Adrenal gland (tissue), 12 donors: ENCODE results near the gene SPRR3. TPM values are rescaled to one million over a fixed set of nuclear protein-coding genes. Genes with fewer than 3 reads are reported as not detected.

Experiments
- DNase-seq, 7 donors: peaks; one replicate each; pipeline ENCODE4 v3.0.0-alpha.2; 2019 to 2020
- H3K27ac ChIP-seq, 5 donors: fragments of 200-600 bp; sonication (generic) in 4 of 5; 1 replicate in 3 of 5; 2 replicates in 2 of 5; pipeline versions ENCODE4 v1.5.1 to v1.8.0; 2016 to 2020; ENCODE audit warnings: mild to moderate bottlenecking in 1 of 5
- H3K27me3 ChIP-seq: fragments of 200-600 bp; 2 replicates; pipeline ENCODE4 v1.8.0; 2021
- H3K36me3 ChIP-seq, 2 donors: fragments of 200-600 bp; replicated peaks in 1 of 2; 1 replicate in 1 of 2; 2 replicates in 1 of 2; pipeline versions ENCODE4 v1.5.1 to v1.8.0; 2018 to 2022
- H3K4me1 ChIP-seq, 2 donors: fragments of 200-600 bp; replicated peaks in 1 of 2; 1 replicate in 1 of 2; 2 replicates in 1 of 2; pipeline versions ENCODE4 v1.5.1 to v1.8.0; 2018 to 2021
- H3K4me3 ChIP-seq, 4 donors: fragments of 200-600 bp; sonication (generic) in 3 of 4; one replicate each; pipeline ENCODE4 v1.5.1; 2016 to 2018
- H3K9me3 ChIP-seq, 3 donors: fragments of 200-600 bp; sonication (generic) in 1 of 3; replicated peaks in 1 of 3; 1 replicate in 2 of 3; 2 replicates in 1 of 3; pipeline versions ENCODE4 v1.5.1 to v1.8.0; 2016 to 2021
- POLR2A ChIP-seq, 2 donors: fragments of 450-650 bp; IDR thresholded peaks; one replicate each; pipeline ENCODE4 v1.6.1; 2017; ENCODE audit warnings: antibody characterized with exemption in 2 of 2, mild to moderate bottlenecking in 2 of 2, moderate library complexity in 1 of 2
- WGBS, 4 donors: extraction: QIAGEN DNeasy Blood & Tissue Kit in 2 of 4; methylation state at CpG; one replicate each; pipeline versions ENCODE4 v1.1.5 to v1.1.7; 2013 to 2017; 5-methylcytosine and 5-hydroxymethylcytosine counted together
- intact Hi-C, 2 donors: fragments of 100-400 bp; cut with DNase I; formaldehyde crosslinking; loops; one replicate each; pipeline versions ENCODE4 v1.14.1 to v1.15.0; 2022 to 2023
- polyA plus RNA-seq, 3 donors: library from polyadenylated mRNA; stranded (reverse); fragments of 200-250 nt in 2 of 3; fragments of 350-450 nt in 1 of 3; fragmentation: Illumina TruSeq in 1 of 3; extraction: RNeasy Lipid Tissue Mini Kit (QIAGEN cat#74804) in 1 of 3; gene quantifications; one replicate each; pipeline ENCODE4 v1.2.3, GENCODE V29; 2013 to 2014
- total RNA-seq, 9 donors: library from RNA; depleted of rRNA in 4 of 9; stranded (reverse); fragments of >200 nt in 4 of 9; fragments of 120-200 nt in 1 of 9; fragmentation: NEBNext Ultra II Directional in 1 of 9; extraction: Animal tissue kit (Norgen Biotek cat#: 25700) in 1 of 9; gene quantifications; one replicate each; pipeline versions ENCODE4 v1.1.0 to v1.2.4, GENCODE V29; 2013 to 2023
- TF ChIP-seq, protein P1 (sequence below), 6 experiments: fragments of 450-650 bp in 4 of 6; fragments of 200-600 bp in 2 of 6; sonication (generic) in 1 of 6; IDR thresholded peaks; 1 replicate in 5 of 6; 2 replicates in 1 of 6; pipeline versions ENCODE4 v1.5.1 to v1.8.0; 2016 to 2021; ENCODE audit warnings: antibody characterized with exemption in 6 of 6, mild to moderate bottlenecking in 2 of 6, moderate library complexity in 1 of 6
- donor health status: healthy with polysubstance abuse.
- donor health status: Bipolar disorder and iron deficiency.
- donor health status: DM: yes; HTN: yes; CAD: no.
- donor health status: DM: no; HTN: no; CAD: no.
- donor health status: DM: no; HTN: no; CAD: no.
- donor health status: DM: yes; HTN: yes; CAD: no.

Gene SPRR3
- total and polyA plus RNA-seq, 12 donors = 0.67 to 6.1 (median 2.5) TPM; not detected in 8

DNA sequence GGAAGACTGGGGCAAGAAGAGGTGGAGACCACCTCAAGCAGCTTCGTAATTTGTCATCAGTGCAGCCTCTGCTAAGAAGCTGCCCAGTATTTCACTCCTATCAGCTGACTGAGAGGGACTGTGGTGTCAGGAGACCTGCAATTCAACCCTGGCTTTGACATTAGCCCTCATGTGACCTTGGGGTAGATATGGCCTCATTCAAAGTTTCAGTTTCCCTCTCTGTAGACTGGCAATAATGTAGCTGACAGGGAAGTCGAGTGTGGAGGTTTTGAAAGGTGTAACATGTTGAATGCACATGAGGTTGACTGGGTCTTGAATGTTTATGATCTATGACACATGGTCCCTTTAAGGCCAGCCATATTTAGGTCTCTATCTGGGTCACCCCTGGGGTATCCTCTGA lies 33.3 kb upstream of the SPRR3 start:
- no peak overlapping the region for H3K4me3 ChIP-seq
- intact Hi-C loops = no loop called here
- no peak overlapping the region for H3K27ac ChIP-seq
- no peak for DNase-seq
- no peaks in the 10 kb centered on the region for H3K4me1 ChIP-seq
- H3K9me3 ChIP-seq = no peaks in the 10 kb centered on the region
- no peaks in the 10 kb centered on the region for H3K27me3 ChIP-seq
- no peaks in the 10 kb centered on the region for H3K36me3 ChIP-seq
- WGBS, 4 donors = 55 to 69% (median 61%) methylated on average over 2 of the region's 2 CpGs
- TF ChIP-seq POLR2A (IDR thresholded peaks at IDR 0.05) = no peak
- TF ChIP-seq, protein P1, sequence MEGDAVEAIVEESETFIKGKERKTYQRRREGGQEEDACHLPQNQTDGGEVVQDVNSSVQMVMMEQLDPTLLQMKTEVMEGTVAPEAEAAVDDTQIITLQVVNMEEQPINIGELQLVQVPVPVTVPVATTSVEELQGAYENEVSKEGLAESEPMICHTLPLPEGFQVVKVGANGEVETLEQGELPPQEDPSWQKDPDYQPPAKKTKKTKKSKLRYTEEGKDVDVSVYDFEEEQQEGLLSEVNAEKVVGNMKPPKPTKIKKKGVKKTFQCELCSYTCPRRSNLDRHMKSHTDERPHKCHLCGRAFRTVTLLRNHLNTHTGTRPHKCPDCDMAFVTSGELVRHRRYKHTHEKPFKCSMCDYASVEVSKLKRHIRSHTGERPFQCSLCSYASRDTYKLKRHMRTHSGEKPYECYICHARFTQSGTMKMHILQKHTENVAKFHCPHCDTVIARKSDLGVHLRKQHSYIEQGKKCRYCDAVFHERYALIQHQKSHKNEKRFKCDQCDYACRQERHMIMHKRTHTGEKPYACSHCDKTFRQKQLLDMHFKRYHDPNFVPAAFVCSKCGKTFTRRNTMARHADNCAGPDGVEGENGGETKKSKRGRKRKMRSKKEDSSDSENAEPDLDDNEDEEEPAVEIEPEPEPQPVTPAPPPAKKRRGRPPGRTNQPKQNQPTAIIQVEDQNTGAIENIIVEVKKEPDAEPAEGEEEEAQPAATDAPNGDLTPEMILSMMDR (IDR thresholded peaks at IDR 0.05) = no peak

DNA sequence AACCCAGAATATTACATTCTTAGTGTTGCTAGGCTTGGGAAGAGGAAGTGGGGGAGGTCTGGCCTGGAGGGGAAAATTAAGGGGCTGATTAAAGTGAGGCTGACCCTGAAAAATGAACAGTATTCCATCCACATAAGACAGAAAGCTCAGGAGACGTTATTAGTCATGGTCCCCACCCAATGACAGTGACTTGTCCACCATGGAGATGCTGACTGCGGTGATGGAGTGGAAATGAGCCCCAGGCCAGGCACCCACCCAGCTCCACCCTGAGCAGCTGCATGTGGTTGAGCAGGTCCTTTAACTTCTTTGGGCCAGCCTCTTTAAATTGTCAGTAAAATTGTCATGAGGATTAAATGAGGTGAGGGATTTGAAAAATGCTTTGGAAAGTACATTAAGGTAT lies 32.5 kb upstream of the SPRR3 start:
- H3K4me3 ChIP-seq = no peak overlapping the region
- intact Hi-C loops = no loop called here
- H3K9me3 ChIP-seq = no peaks in the 10 kb centered on the region
- no peak for DNase-seq
- H3K4me1 ChIP-seq = no peaks in the 10 kb centered on the region
- H3K36me3 ChIP-seq = no peaks in the 10 kb centered on the region
- no peak for TF ChIP-seq POLR2A (IDR thresholded peaks at IDR 0.05)
- TF ChIP-seq, protein P1 (IDR thresholded peaks at IDR 0.05) = no peak
- H3K27me3 ChIP-seq = no peaks in the 10 kb centered on the region
- 74 to 97% (median 81%) methylated on average over 2 of the region's 2 CpGs for WGBS, 4 donors
- H3K27ac ChIP-seq = no peak overlapping the region

DNA sequence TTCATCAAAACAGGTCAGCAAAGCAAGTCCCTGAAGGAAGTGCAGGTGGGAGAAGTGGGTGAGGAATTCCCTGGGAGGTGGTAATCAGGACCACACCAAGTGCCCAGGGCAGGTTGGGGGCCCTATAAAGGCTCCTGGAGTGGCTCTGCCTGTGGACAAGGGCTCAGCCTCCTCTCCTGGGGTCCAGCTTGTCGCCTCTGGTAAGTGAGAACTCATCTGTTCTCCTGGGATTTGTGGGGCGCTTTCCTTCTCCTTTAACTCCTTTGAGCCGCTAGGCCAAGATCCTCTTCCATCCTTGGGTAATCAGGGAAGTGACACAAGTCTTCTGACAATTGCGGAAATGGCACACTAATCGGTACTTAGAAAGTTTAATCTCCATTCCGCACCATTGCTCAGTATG lies 31.1 kb upstream of the SPRR3 start, which contains the start of gene SPRR4:
Gene SPRR4 (plus strand): TSS at position 154 of the 400 bp plus-strand sequence. CDS start 1,243 bp downstream, outside the sequence.
- Histone ChIP-seq H3K36me3 (no peaks in the 10 kb centered on the region), H3K27me3 (no peaks in the 10 kb centered on the region), H3K27ac (no peak within 1 kb of the TSS), H3K9me3 (no peaks in the 10 kb centered on the region), H3K4me1 (no peaks in the 10 kb centered on the region), H3K4me3 (no peak within 1 kb of the TSS)
- TF ChIP-seq POLR2A (IDR thresholded peaks at IDR 0.05) = no peak
- TF ChIP-seq, protein P1 (IDR thresholded peaks at IDR 0.05) = no peak
- DNase-seq = no peak
- 78 to 92% (median 86%) methylated on average over 4 to 6 of the region's 6 CpGs for WGBS, 4 donors
- intact Hi-C loops = no loop called here

DNA sequence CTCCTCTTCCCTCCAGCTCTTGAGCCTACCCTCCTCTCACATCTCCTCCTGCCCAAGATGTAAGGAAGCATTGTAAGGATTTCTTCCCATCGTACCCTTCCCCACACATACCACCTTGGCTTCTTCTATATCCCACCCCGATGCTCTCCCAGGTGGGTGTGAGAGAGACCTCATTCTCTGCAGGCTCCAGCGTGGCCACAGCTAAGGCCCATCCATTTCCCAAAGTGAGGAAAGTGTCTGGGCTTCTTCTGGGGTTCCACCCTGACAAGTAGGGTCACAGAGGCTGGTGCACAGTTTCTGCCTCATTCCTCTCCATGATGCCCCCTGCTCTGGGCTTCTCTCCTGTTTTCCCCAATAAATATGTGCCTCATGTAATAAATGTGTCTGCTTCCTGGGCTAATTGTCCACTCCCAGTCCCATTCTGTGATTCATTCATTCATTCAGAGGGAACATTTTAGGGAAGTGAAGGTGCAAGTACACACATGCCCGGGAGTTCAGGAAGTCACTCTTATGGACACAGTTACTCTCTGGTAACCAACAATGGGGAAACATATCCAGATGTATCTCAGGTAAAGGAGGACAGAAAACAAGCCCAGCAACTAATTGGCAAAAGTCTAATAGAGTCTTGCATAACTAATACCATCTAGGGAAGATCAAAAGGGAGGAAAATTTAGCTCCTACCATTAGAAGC lies 29.2 kb upstream of the SPRR3 start:
- no peak for TF ChIP-seq POLR2A (IDR thresholded peaks at IDR 0.05)
- TF ChIP-seq, protein P1 (IDR thresholded peaks at IDR 0.05) = no peak
- no peak for DNase-seq
- no peaks in the 10 kb centered on the region for H3K4me1 ChIP-seq
- H3K27ac ChIP-seq = no peak overlapping the region
- no peaks in the 10 kb centered on the region for H3K36me3 ChIP-seq
- no peak overlapping the region for H3K4me3 ChIP-seq
- 78 to 85% (median 81%) methylated on average over 4 of the region's 4 CpGs for WGBS, 4 donors
- intact Hi-C loops = no loop called here
- no peaks in the 10 kb centered on the region for H3K9me3 ChIP-seq
- no peaks in the 10 kb centered on the region for H3K27me3 ChIP-seq
